ENCODE results near the gene UIMC1. TPM values are rescaled to one million over a fixed set of nuclear protein-coding genes. Genes with fewer than 3 reads are reported as not detected.

UIMC1 gene
- total RNA-seq, 4 donors from 2014 or later: 22.3 to 38.6 (median 27.7) TPM

- no peak for TF ChIP-seq CTCF (IDR thresholded peaks at IDR 0.05)
- ATAC-seq (ENCODE audit: low FRiP score): no peak
- DNase-seq (ENCODE audit: low spot score): no peak
These were observed 105.8 kb downstream of the UIMC1 start for GRCh38 chr5:176900780-176901204.

GRCh38 chr5:176899946-176900779, 106.4 kb downstream of the UIMC1 start:
- no peak for TF ChIP-seq CTCF (IDR thresholded peaks at IDR 0.05)
- no peak for DNase-seq (ENCODE audit: low spot score)
- no peak for ATAC-seq (ENCODE audit: low FRiP score)

GRCh38 chr5:176899296-176899891, 107.2 kb downstream of the UIMC1 start, which contains the start of gene HK3:
TSS of gene HK3 (minus strand) at chr5:176899346. CDS start at chr5:176896159, 3,187 bp downstream.
- no peak for TF ChIP-seq CTCF (IDR thresholded peaks at IDR 0.05)
- ATAC-seq (ENCODE audit: low FRiP score) (no peak), DNase-seq (ENCODE audit: low spot score) (no peak)

- ATAC-seq (ENCODE audit: low FRiP score) (no peak), DNase-seq (ENCODE audit: low spot score) (no peak)
- no peak for TF ChIP-seq CTCF (IDR thresholded peaks at IDR 0.05)
These were observed 109.3 kb downstream of the UIMC1 start for GRCh38 chr5:176897263-176897662.

- no peak for DNase-seq (ENCODE audit: low spot score)
- ATAC-seq (ENCODE audit: low FRiP score): no peak
- TF ChIP-seq CTCF (IDR thresholded peaks at IDR 0.05): no peak
These were observed 110.7 kb downstream of the UIMC1 start for GRCh38 chr5:176895831-176896230.

- no peak for TF ChIP-seq CTCF (IDR thresholded peaks at IDR 0.05)
- ATAC-seq (ENCODE audit: low FRiP score) (no peak), DNase-seq (ENCODE audit: low spot score) (no peak)
These were observed 112.3 kb downstream of the UIMC1 start for GRCh38 chr5:176894298-176894697.
